ENCODE measurements around the gene GHRL.

The GHRL gene

GRCh38 chr3:10281951-10282350 is 10.8 kb downstream of the GHRL start:
- H3K4me2 ChIP-seq (ENCODE audit: low read length, poor library complexity, severe bottlenecking): no peak overlapping the region
- peaks cover 56 to 75% of the 10 kb centered on the region in 2 experiments for H3K36me3 ChIP-seq (ENCODE audit: control insufficient read depth in 1 of 2, insufficient read depth in 2 of 2, low read depth in 1 of 2, low read length in 2 of 2)
- 100% methylated on average over 2 of the region's 5 CpGs for WGBS
- no peak overlapping the region for H2BK12ac ChIP-seq (ENCODE audit: low read length in 2 of 2)
- H3K9ac ChIP-seq (ENCODE audit: low read length): peak overlapping the region; percentile 31
- peaks cover 39% of the 10 kb centered on the region for H3K79me1 ChIP-seq (replicated peaks; ENCODE audit: low read length, poor library complexity, severe bottlenecking)
- no peak overlapping the region for H2BK5ac ChIP-seq (ENCODE audit: low read depth, low read length, poor library complexity, severe bottlenecking)
- no peak overlapping the region for H3K27ac ChIP-seq (ENCODE audit: low read length, poor library complexity, severe bottlenecking)
- no peak overlapping the region for H3K18ac ChIP-seq (ENCODE audit: low read depth in 1 of 2, low read length in 2 of 2)
- no peak overlapping the region for H3K4ac ChIP-seq (ENCODE audit: low read depth in 1 of 2, low read length in 2 of 2)
- H3K14ac ChIP-seq (ENCODE audit: low read length in 2 of 2): no peak overlapping the region
- no peak for DNase-seq
- H3K23ac ChIP-seq (ENCODE audit: low read length in 2 of 2): no peak overlapping the region
- no peaks in the 10 kb centered on the region for H3K9me3 ChIP-seq (ENCODE audit: control insufficient read depth, low read length)
- H4K8ac ChIP-seq (ENCODE audit: low read length): no peak overlapping the region
- H3K27me3 ChIP-seq (ENCODE audit: control insufficient read depth in 1 of 2, insufficient read depth in 1 of 2, low read length in 2 of 2): no peaks in the 10 kb centered on the region
- no peak overlapping the region for H2AFZ ChIP-seq (ENCODE audit: low read depth, low read length)
- H3K4me3 ChIP-seq (ENCODE audit: insufficient read depth in 1 of 2, low read depth in 1 of 2, low read length in 2 of 2): peak overlapping the region in 1 of 2 experiments; percentile 22
- H2BK120ac ChIP-seq (ENCODE audit: low read depth, low read length): no peak overlapping the region
- peaks cover 14% of the 10 kb centered on the region for H3K4me1 ChIP-seq (ENCODE audit: control insufficient read depth, insufficient read depth, low read depth, low read length)
- no peak overlapping the region for H2BK15ac ChIP-seq (ENCODE audit: low read depth, poor library complexity, severe bottlenecking)
- no peak overlapping the region for H4K91ac ChIP-seq (ENCODE audit: low read length)
- H2AK5ac ChIP-seq (ENCODE audit: low read length, severe bottlenecking): no peak overlapping the region

GRCh38 chr3:10280571-10280970 is 12.2 kb downstream of the GHRL start:
- no peak overlapping the region for H3K23ac ChIP-seq (ENCODE audit: low read length in 2 of 2)
- H4K8ac ChIP-seq (ENCODE audit: low read length): no peak overlapping the region
- no peak overlapping the region for H2BK120ac ChIP-seq (ENCODE audit: low read depth, low read length)
- H3K9me3 ChIP-seq (ENCODE audit: control insufficient read depth, low read length): no peaks in the 10 kb centered on the region
- no peak overlapping the region for H2BK5ac ChIP-seq (ENCODE audit: low read depth, low read length, poor library complexity, severe bottlenecking)
- peaks cover 64 to 75% of the 10 kb centered on the region in 2 experiments for H3K36me3 ChIP-seq (ENCODE audit: control insufficient read depth in 1 of 2, insufficient read depth in 2 of 2, low read depth in 1 of 2, low read length in 2 of 2)
- H3K4me3 ChIP-seq (ENCODE audit: insufficient read depth in 1 of 2, low read depth in 1 of 2, low read length in 2 of 2): no peak overlapping the region
- no peak overlapping the region for H4K91ac ChIP-seq (ENCODE audit: low read length)
- H3K27me3 ChIP-seq (ENCODE audit: control insufficient read depth in 1 of 2, insufficient read depth in 1 of 2, low read length in 2 of 2): no peaks in the 10 kb centered on the region
- no peak overlapping the region for H2BK15ac ChIP-seq (ENCODE audit: low read depth, poor library complexity, severe bottlenecking)
- peaks cover 46% of the 10 kb centered on the region for H3K79me1 ChIP-seq (replicated peaks; ENCODE audit: low read length, poor library complexity, severe bottlenecking)
- WGBS: 100% methylated on average over 4 of the region's 6 CpGs
- no peak overlapping the region for H3K9ac ChIP-seq (ENCODE audit: low read length)
- no peak overlapping the region for H2BK12ac ChIP-seq (ENCODE audit: low read length in 2 of 2)
- no peak overlapping the region for H2AFZ ChIP-seq (ENCODE audit: low read depth, low read length)
- no peak overlapping the region for H3K4ac ChIP-seq (ENCODE audit: low read depth in 1 of 2, low read length in 2 of 2)
- H3K4me2 ChIP-seq (ENCODE audit: low read length, poor library complexity, severe bottlenecking): no peak overlapping the region
- DNase-seq: no peak
- no peak overlapping the region for H3K27ac ChIP-seq (ENCODE audit: low read length, poor library complexity, severe bottlenecking)
- H3K18ac ChIP-seq (ENCODE audit: low read depth in 1 of 2, low read length in 2 of 2): no peak overlapping the region
- no peak overlapping the region for H3K14ac ChIP-seq (ENCODE audit: low read length in 2 of 2)
- H2AK5ac ChIP-seq (ENCODE audit: low read length, severe bottlenecking): no peak overlapping the region
- H3K4me1 ChIP-seq (ENCODE audit: control insufficient read depth, insufficient read depth, low read depth, low read length): peaks cover 6% of the 10 kb centered on the region

GRCh38 chr3:10280177-10280529 is 12.6 kb downstream of the GHRL start:
- Histone ChIP-seq H3K27me3 (ENCODE audit: control insufficient read depth in 1 of 2, insufficient read depth in 1 of 2, low read length in 2 of 2) (no peaks in the 10 kb centered on the region), H2BK120ac (ENCODE audit: low read depth, low read length) (no peak overlapping the region)
- no peak for DNase-seq

GRCh38 chr3:10279384-10280176 is 13.2 kb downstream of the GHRL start:
- no peak overlapping the region for H2BK120ac ChIP-seq (ENCODE audit: low read depth, low read length)
- H3K27ac ChIP-seq (ENCODE audit: low read length, poor library complexity, severe bottlenecking): no peak overlapping the region
- H4K8ac ChIP-seq (ENCODE audit: low read length): no peak overlapping the region
- no peak overlapping the region for H3K4ac ChIP-seq (ENCODE audit: low read depth in 1 of 2, low read length in 2 of 2)
- H2AFZ ChIP-seq (ENCODE audit: low read depth, low read length): no peak overlapping the region
- no peak overlapping the region for H3K18ac ChIP-seq (ENCODE audit: low read depth in 1 of 2, low read length in 2 of 2)
- no peak overlapping the region for H2AK5ac ChIP-seq (ENCODE audit: low read length, severe bottlenecking)
- H3K23ac ChIP-seq (ENCODE audit: low read length in 2 of 2): no peak overlapping the region
- H2BK12ac ChIP-seq (ENCODE audit: low read length in 2 of 2): no peak overlapping the region
- peaks cover 60 to 68% of the 10 kb centered on the region in 2 experiments for H3K36me3 ChIP-seq (ENCODE audit: control insufficient read depth in 1 of 2, insufficient read depth in 2 of 2, low read depth in 1 of 2, low read length in 2 of 2)
- no peak overlapping the region for H3K4me3 ChIP-seq (ENCODE audit: insufficient read depth in 1 of 2, low read depth in 1 of 2, low read length in 2 of 2)
- no peaks in the 10 kb centered on the region for H3K9me3 ChIP-seq (ENCODE audit: control insufficient read depth, low read length)
- H3K4me2 ChIP-seq (ENCODE audit: low read length, poor library complexity, severe bottlenecking): no peak overlapping the region
- peaks cover 1% of the 10 kb centered on the region for H3K4me1 ChIP-seq (ENCODE audit: control insufficient read depth, insufficient read depth, low read depth, low read length)
- H3K79me1 ChIP-seq (replicated peaks; ENCODE audit: low read length, poor library complexity, severe bottlenecking): peaks cover 47% of the 10 kb centered on the region
- H2BK5ac ChIP-seq (ENCODE audit: low read depth, low read length, poor library complexity, severe bottlenecking): no peak overlapping the region
- H3K9ac ChIP-seq (ENCODE audit: low read length): no peak overlapping the region
- H3K27me3 ChIP-seq (ENCODE audit: control insufficient read depth in 1 of 2, insufficient read depth in 1 of 2, low read length in 2 of 2): no peaks in the 10 kb centered on the region
- no peak overlapping the region for H2BK15ac ChIP-seq (ENCODE audit: low read depth, poor library complexity, severe bottlenecking)
- WGBS: 97% methylated on average over 13 of the region's 13 CpGs
- no peak overlapping the region for H3K14ac ChIP-seq (ENCODE audit: low read length in 2 of 2)
- no peak for DNase-seq
- no peak overlapping the region for H4K91ac ChIP-seq (ENCODE audit: low read length)

More at GRCh38 chr3:10280177-10280529, 12.6 kb downstream of the GHRL start:
- WGBS: 95% methylated on average over 4 of the region's 5 CpGs
- Histone ChIP-seq H3K79me1 (replicated peaks; ENCODE audit: low read length, poor library complexity, severe bottlenecking) (peaks cover 48% of the 10 kb centered on the region), H4K91ac (ENCODE audit: low read length) (no peak overlapping the region), H2BK12ac (ENCODE audit: low read length in 2 of 2) (no peak overlapping the region), H3K14ac (ENCODE audit: low read length in 2 of 2) (no peak overlapping the region), H3K4me1 (ENCODE audit: control insufficient read depth, insufficient read depth, low read depth, low read length) (peaks cover 6% of the 10 kb centered on the region), H3K18ac (ENCODE audit: low read depth in 1 of 2, low read length in 2 of 2) (no peak overlapping the region), H3K36me3 (ENCODE audit: control insufficient read depth in 1 of 2, insufficient read depth in 2 of 2, low read depth in 1 of 2, low read length in 2 of 2) (peaks cover 64 to 71% of the 10 kb centered on the region in 2 experiments), H2BK5ac (ENCODE audit: low read depth, low read length, poor library complexity, severe bottlenecking) (no peak overlapping the region), H2BK15ac (ENCODE audit: low read depth, poor library complexity, severe bottlenecking) (no peak overlapping the region), H4K8ac (ENCODE audit: low read length) (no peak overlapping the region), H2AK5ac (ENCODE audit: low read length, severe bottlenecking) (no peak overlapping the region), H3K4ac (ENCODE audit: low read depth in 1 of 2, low read length in 2 of 2) (no peak overlapping the region), H3K9me3 (ENCODE audit: control insufficient read depth, low read length) (no peaks in the 10 kb centered on the region), H2AFZ (ENCODE audit: low read depth, low read length) (no peak overlapping the region), H3K23ac (ENCODE audit: low read length in 2 of 2) (no peak overlapping the region), H3K4me2 (ENCODE audit: low read length, poor library complexity, severe bottlenecking) (no peak overlapping the region), H3K9ac (ENCODE audit: low read length) (no peak overlapping the region), H3K4me3 (ENCODE audit: insufficient read depth in 1 of 2, low read depth in 1 of 2, low read length in 2 of 2) (no peak overlapping the region), H3K27ac (ENCODE audit: low read length, poor library complexity, severe bottlenecking) (no peak overlapping the region)
